A549 (cell line): ENCODE results near the gene CSNK2A3. TPM values are rescaled to one million over a fixed set of nuclear protein-coding genes. Genes with fewer than 3 reads are reported as not detected.

Source experiments
- ATAC-seq, 2 experiments: fragments of 200-7000 bp in 1 of 2; fragments of >200 bp in 1 of 2; cut with Nextera tagmentation in 1 of 2; cut with Tn5 transposase in 1 of 2; 3 replicates each; pipeline versions ENCODE4 v1.8.0 to v1.9.1; 2018 to 2020; ENCODE audit warnings: mild to moderate bottlenecking in 1 of 2, moderate library complexity in 1 of 2
- CTCF ChIA-PET: fragments of 300-600 bp; sonication (Branson Sonifier 250); formaldehyde crosslinking; extraction: SDS; loops from one replicate; lab custom pipeline; 2021; ENCODE audit warnings: antibody characterized with exemption, inconsistent platforms; lab: Yijun Ruan, JAX
- POLR2A ChIA-PET: fragments of 350-600 bp; formaldehyde crosslinking; extraction: SDS; loops from one replicate; lab custom pipeline; 2021; ENCODE audit warnings: antibody characterized with exemption, inconsistent platforms; lab: Yijun Ruan, JAX
- DNase-seq, 2 experiments: peaks; one replicate each; pipeline versions ENCODE4 v3.0.0 to v3.0.0-alpha.2; 2011 to 2016; ENCODE audit warnings: low read depth in 1 of 2, low spot score in 1 of 2
- FAIRE-seq: peaks from 2 replicates; lab custom pipeline; 2011; peaks lifted over from hg19 to GRCh38; lab: Jason Lieb, UNC
- H3K27ac ChIP-seq, 2 experiments: fragments of >200 bp; sonication (Bioruptor Twin); formaldehyde crosslinking; 3 replicates each; pipeline ENCODE4 v1.5.1; 2016 to 2017
- H3K4me1 ChIP-seq: fragments of >200 bp; sonication (Bioruptor Twin); formaldehyde crosslinking; 3 replicates; pipeline ENCODE4 v1.6.1; 2016
- H3K4me2 ChIP-seq: fragments of >200 bp; sonication (Bioruptor Twin); formaldehyde crosslinking; 3 replicates; pipeline ENCODE4 v1.6.1; 2016
- H3K4me3 ChIP-seq: fragments of >200 bp; sonication (Bioruptor Twin); formaldehyde crosslinking; 3 replicates; pipeline ENCODE4 v1.5.1; 2016
- H3K9me3 ChIP-seq: fragments of >200 bp; sonication (Bioruptor Twin); formaldehyde crosslinking; 3 replicates; pipeline ENCODE4 v1.6.1; 2016
- CBX8 ChIP-seq: fragments of 200-600 bp; sonication (generic); IDR thresholded peaks from 2 replicates; pipeline ENCODE4 v1.6.1; 2016
- EHF ChIP-seq: fragments of 250-450 bp; sonication (Bioruptor Pico); IDR thresholded peaks from 2 replicates; pipeline ENCODE4 v1.5.0; 2020; ENCODE audit warnings: mild to moderate bottlenecking
- EHMT2 ChIP-seq: fragments of 200-600 bp; sonication (generic); IDR thresholded peaks from 2 replicates; pipeline ENCODE4 v1.6.1; 2016; ENCODE audit warnings: antibody characterized with exemption, low read depth, mild to moderate bottlenecking, moderate library complexity
- EP300 ChIP-seq, 2 experiments: fragments of >200 bp; sonication (Bioruptor Twin); formaldehyde crosslinking; IDR thresholded peaks; 2 replicates in 1 of 2; 3 replicates in 1 of 2; pipeline ENCODE4 v1.6.1; 2016 to 2017
- FOSL2 ChIP-seq, 2 experiments: fragments of 450-650 bp in 1 of 2; fragments of >200 bp in 1 of 2; sonication (Bioruptor Twin) in 1 of 2; formaldehyde crosslinking; IDR thresholded peaks; 2 replicates each; pipeline versions ENCODE4 v1.5.0 to v1.6.1; 2016 to 2020; ENCODE audit warnings: mild to moderate bottlenecking in 1 of 2, moderate library complexity in 1 of 2
- FOXS1 ChIP-seq: fragments of 250-450 bp; sonication (Bioruptor Pico); IDR thresholded peaks from 2 replicates; pipeline ENCODE4 v1.5.0; 2020; ENCODE audit warnings: mild to moderate bottlenecking, moderate library complexity
- HEYL ChIP-seq: fragments of 250-450 bp; sonication (Bioruptor Pico); IDR thresholded peaks from 2 replicates; pipeline ENCODE4 v1.8.0; 2021; ENCODE audit warnings: mild to moderate bottlenecking, moderate library complexity
- HOXA7 ChIP-seq: fragments of 250-450 bp; sonication (Bioruptor Pico); IDR thresholded peaks from 2 replicates; pipeline ENCODE4 v1.5.0; 2020; ENCODE audit warnings: mild to moderate bottlenecking, moderate library complexity
- HOXB13 ChIP-seq: fragments of 250-450 bp; sonication (Bioruptor Pico); IDR thresholded peaks from 2 replicates; pipeline ENCODE4 v1.5.0; 2020; ENCODE audit warnings: low read depth, mild to moderate bottlenecking, moderate library complexity
- JUN ChIP-seq, 2 experiments: fragments of >200 bp; sonication (Bioruptor Twin); formaldehyde crosslinking; IDR thresholded peaks; 2 replicates in 1 of 2; 3 replicates in 1 of 2; pipeline ENCODE4 v1.6.1; 2016 to 2017
- KDM1A ChIP-seq: fragments of 200-600 bp; sonication (generic); IDR thresholded peaks from 2 replicates; pipeline ENCODE4 v1.6.1; 2016; ENCODE audit warnings: low read depth, mild to moderate bottlenecking
- MAZ ChIP-seq: fragments of 150-350 bp; IDR thresholded peaks from 2 replicates; pipeline ENCODE4 v1.6.1; 2014; ENCODE audit warnings: antibody characterized with exemption, low read depth, low read length, borderline replicate concordance
- MYC ChIP-seq: IDR thresholded peaks from 2 replicates; pipeline ENCODE4 v1.6.1; 2012; ENCODE audit warnings: mild to moderate bottlenecking, inconsistent platforms, low read length, improper control_type of control experiment, borderline replicate concordance
- NFE2L2 ChIP-seq: fragments of 150-350 bp; conservative IDR thresholded peaks from 2 replicates; pipeline ENCODE4 v1.6.1; 2014; ENCODE audit warnings: low read length
- PHF8 ChIP-seq: fragments of 200-600 bp; sonication (generic); IDR thresholded peaks from 2 replicates; pipeline ENCODE4 v1.6.1; 2016; ENCODE audit warnings: low read depth, mild to moderate bottlenecking, antibody characterized with exemption, moderate library complexity, borderline replicate concordance
- TP53 ChIP-seq: fragments of 250-450 bp; sonication (Bioruptor Pico); IDR thresholded peaks from 2 replicates; pipeline ENCODE4 v1.5.0; 2021; ENCODE audit warnings: mild to moderate bottlenecking, moderate library complexity
- ZSCAN20 ChIP-seq: fragments of 250-450 bp; sonication (Bioruptor Pico); IDR thresholded peaks from 2 replicates; pipeline ENCODE4 v1.8.0; 2022; ENCODE audit warnings: mild to moderate bottlenecking, moderate library complexity
- WGBS: methylation state at CpG from one replicate; pipeline ENCODE4 v1.1.6; 2017; ENCODE audit errors: missing lambda C conversion rate; 5-methylcytosine and 5-hydroxymethylcytosine counted together
- polyA plus RNA-seq, 4 experiments: library from polyadenylated mRNA; depleted of rRNA in 3 of 4; stranded (reverse); fragments of >200 nt; fragmentation: RNase III in 1 of 4; extraction: RNeasy Plus Mini Kit Qiagen cat#74134 plus additional on column Dnase treatment in 1 of 4; gene quantifications; 2 replicates in 3 of 4; 3 replicates in 1 of 4; pipeline ENCODE4 v1.2.3, GENCODE V29; 2011 to 2017
- TF ChIP-seq, protein P1 (sequence below): fragments of 200-600 bp; sonication (generic); IDR thresholded peaks from 2 replicates; pipeline ENCODE4 v1.6.1; 2016; ENCODE audit warnings: antibody characterized with exemption, mild to moderate bottlenecking, moderate library complexity
- TF ChIP-seq, protein P2 (sequence below): IDR thresholded peaks from 2 replicates; pipeline ENCODE4 v1.6.1; 2012
- TF ChIP-seq, protein P3 (sequence below): fragments of >200 bp; sonication (Bioruptor Twin); formaldehyde crosslinking; IDR thresholded peaks from 3 replicates; pipeline ENCODE4 v1.6.1; 2016
- TF ChIP-seq, protein P4 (sequence below): fragments of >200 bp; sonication (Bioruptor Twin); formaldehyde crosslinking; IDR thresholded peaks from 2 replicates; pipeline ENCODE4 v1.6.1; 2016
- TF ChIP-seq, protein P5 (sequence below): fragments of >200 bp; sonication (Bioruptor Twin); formaldehyde crosslinking; IDR thresholded peaks from 3 replicates; pipeline ENCODE4 v1.5.1; 2016
- TF ChIP-seq, protein P6 (sequence below): fragments of 150-350 bp; IDR thresholded peaks from 2 replicates; pipeline ENCODE4 v1.6.1; 2014; ENCODE audit warnings: low read depth, mild to moderate bottlenecking, low read length
- TF ChIP-seq, protein P7 (sequence below): IDR thresholded peaks from 2 replicates; pipeline ENCODE4 v1.6.1; 2012; ENCODE audit warnings: low read depth, borderline replicate concordance

CSNK2A3 gene
- polyA plus RNA-seq, 2 of the 4 experiments (the other 2 are of a cell fraction), result 4.4 to 5.7 TPM

DNA sequence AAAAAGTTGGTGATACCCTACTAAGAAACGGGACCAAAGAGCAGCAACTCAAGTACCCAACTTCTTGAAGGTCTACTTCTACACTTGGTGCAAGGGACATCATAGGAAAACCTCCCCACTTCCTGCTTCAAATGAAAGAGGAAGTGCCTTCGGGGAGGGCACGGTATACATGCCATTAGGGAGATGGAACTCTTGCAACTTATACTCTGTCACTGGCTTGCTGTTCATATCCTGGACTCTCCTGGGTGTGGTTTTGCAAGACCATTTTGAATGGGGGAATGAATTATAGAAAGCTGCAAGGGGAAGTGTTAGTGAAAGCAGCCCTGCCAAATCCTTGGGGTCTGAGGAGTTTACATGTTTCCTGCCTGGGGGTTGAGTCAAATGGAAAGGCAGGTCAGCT lies 41.9 kb downstream of the CSNK2A3 start:
- Histone ChIP-seq H3K27ac (no peak overlapping the region), H3K9me3 (no peaks in the 10 kb centered on the region), H3K4me3 (no peak overlapping the region), H3K4me1 (peaks cover 15% of the 10 kb centered on the region), H3K4me2 (no peak overlapping the region)
- WGBS, result 77% methylated on average over 3 of the region's 3 CpGs
- FAIRE-seq, result no peak
- DNase-seq, result no peak
- TF ChIP-seq HOXA7 (CRISPR knock-in tag) (no peak), JUN (IDR thresholded peaks at IDR 0.05) (no peak), HEYL (CRISPR knock-in tag) (no peak), HOXB13 (CRISPR knock-in tag) (no peak), KDM1A (no peak), TP53 (CRISPR knock-in tag) (no peak), MAZ (no peak), PHF8 (no peak), ZSCAN20 (CRISPR knock-in tag) (no peak), NFE2L2 (no peak)
- TF ChIP-seq, protein P1, sequence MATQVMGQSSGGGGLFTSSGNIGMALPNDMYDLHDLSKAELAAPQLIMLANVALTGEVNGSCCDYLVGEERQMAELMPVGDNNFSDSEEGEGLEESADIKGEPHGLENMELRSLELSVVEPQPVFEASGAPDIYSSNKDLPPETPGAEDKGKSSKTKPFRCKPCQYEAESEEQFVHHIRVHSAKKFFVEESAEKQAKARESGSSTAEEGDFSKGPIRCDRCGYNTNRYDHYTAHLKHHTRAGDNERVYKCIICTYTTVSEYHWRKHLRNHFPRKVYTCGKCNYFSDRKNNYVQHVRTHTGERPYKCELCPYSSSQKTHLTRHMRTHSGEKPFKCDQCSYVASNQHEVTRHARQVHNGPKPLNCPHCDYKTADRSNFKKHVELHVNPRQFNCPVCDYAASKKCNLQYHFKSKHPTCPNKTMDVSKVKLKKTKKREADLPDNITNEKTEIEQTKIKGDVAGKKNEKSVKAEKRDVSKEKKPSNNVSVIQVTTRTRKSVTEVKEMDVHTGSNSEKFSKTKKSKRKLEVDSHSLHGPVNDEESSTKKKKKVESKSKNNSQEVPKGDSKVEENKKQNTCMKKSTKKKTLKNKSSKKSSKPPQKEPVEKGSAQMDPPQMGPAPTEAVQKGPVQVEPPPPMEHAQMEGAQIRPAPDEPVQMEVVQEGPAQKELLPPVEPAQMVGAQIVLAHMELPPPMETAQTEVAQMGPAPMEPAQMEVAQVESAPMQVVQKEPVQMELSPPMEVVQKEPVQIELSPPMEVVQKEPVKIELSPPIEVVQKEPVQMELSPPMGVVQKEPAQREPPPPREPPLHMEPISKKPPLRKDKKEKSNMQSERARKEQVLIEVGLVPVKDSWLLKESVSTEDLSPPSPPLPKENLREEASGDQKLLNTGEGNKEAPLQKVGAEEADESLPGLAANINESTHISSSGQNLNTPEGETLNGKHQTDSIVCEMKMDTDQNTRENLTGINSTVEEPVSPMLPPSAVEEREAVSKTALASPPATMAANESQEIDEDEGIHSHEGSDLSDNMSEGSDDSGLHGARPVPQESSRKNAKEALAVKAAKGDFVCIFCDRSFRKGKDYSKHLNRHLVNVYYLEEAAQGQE, result no peak
- TF ChIP-seq, protein P2, sequence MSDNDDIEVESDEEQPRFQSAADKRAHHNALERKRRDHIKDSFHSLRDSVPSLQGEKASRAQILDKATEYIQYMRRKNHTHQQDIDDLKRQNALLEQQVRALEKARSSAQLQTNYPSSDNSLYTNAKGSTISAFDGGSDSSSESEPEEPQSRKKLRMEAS, result no peak
- TF ChIP-seq, protein P3, sequence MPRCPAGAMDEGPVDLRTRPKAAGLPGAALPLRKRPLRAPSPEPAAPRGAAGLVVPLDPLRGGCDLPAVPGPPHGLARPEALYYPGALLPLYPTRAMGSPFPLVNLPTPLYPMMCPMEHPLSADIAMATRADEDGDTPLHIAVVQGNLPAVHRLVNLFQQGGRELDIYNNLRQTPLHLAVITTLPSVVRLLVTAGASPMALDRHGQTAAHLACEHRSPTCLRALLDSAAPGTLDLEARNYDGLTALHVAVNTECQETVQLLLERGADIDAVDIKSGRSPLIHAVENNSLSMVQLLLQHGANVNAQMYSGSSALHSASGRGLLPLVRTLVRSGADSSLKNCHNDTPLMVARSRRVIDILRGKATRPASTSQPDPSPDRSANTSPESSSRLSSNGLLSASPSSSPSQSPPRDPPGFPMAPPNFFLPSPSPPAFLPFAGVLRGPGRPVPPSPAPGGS, result no peak
- TF ChIP-seq, protein P4, sequence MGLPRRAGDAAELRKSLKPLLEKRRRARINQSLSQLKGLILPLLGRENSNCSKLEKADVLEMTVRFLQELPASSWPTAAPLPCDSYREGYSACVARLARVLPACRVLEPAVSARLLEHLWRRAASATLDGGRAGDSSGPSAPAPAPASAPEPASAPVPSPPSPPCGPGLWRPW, result no peak
- TF ChIP-seq, protein P5, sequence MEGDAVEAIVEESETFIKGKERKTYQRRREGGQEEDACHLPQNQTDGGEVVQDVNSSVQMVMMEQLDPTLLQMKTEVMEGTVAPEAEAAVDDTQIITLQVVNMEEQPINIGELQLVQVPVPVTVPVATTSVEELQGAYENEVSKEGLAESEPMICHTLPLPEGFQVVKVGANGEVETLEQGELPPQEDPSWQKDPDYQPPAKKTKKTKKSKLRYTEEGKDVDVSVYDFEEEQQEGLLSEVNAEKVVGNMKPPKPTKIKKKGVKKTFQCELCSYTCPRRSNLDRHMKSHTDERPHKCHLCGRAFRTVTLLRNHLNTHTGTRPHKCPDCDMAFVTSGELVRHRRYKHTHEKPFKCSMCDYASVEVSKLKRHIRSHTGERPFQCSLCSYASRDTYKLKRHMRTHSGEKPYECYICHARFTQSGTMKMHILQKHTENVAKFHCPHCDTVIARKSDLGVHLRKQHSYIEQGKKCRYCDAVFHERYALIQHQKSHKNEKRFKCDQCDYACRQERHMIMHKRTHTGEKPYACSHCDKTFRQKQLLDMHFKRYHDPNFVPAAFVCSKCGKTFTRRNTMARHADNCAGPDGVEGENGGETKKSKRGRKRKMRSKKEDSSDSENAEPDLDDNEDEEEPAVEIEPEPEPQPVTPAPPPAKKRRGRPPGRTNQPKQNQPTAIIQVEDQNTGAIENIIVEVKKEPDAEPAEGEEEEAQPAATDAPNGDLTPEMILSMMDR, result no peak
- TF ChIP-seq, protein P6, sequence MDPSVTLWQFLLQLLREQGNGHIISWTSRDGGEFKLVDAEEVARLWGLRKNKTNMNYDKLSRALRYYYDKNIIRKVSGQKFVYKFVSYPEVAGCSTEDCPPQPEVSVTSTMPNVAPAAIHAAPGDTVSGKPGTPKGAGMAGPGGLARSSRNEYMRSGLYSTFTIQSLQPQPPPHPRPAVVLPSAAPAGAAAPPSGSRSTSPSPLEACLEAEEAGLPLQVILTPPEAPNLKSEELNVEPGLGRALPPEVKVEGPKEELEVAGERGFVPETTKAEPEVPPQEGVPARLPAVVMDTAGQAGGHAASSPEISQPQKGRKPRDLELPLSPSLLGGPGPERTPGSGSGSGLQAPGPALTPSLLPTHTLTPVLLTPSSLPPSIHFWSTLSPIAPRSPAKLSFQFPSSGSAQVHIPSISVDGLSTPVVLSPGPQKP, result no peak
- POLR2A ChIA-PET, result no interaction called here
- no peak for ATAC-seq
- CTCF ChIA-PET, result no interaction called here

DNA sequence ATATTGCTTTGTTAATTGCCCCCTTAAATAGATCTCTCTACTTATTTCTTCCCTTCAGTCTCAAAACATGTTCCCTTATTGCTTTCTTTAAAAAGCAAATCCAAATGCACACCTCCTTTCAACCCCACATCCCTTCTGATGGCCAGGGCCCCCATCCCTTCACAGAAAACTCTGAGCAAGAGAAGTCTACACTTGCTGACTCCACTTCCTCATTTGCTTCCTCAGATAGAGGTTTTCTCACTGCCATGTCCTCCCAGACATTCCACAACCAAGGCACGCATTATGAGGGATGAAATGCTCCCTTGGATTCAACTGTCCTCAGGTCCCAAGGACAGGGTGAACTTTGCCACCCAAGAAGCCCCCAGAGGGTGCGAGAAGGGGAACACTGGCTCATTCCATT lies 43.1 kb downstream of the CSNK2A3 start:
- Histone ChIP-seq H3K4me2 (no peak overlapping the region), H3K4me3 (no peak overlapping the region), H3K4me1 (peaks cover 15% of the 10 kb centered on the region), H3K9me3 (no peaks in the 10 kb centered on the region), H3K27ac (no peak overlapping the region)
- 89% methylated on average over 2 of the region's 2 CpGs for WGBS
- FAIRE-seq (no peak), ATAC-seq (no peak), DNase-seq (no peak)
- ChIA-PET CTCF (no interaction called here), POLR2A (no interaction called here)
- TF ChIP-seq CBX8 (no peak), EHMT2 (no peak), FOXS1 (CRISPR knock-in tag) (no peak), EHF (CRISPR knock-in tag) (no peak), FOSL2 (IDR thresholded peaks at IDR 0.05) (no peak), FOSL2 (CRISPR knock-in tag; IDR thresholded peaks at IDR 0.05) (no peak), MYC (no peak), EP300 (IDR thresholded peaks at IDR 0.05) (no peak)
- TF ChIP-seq, protein P7, sequence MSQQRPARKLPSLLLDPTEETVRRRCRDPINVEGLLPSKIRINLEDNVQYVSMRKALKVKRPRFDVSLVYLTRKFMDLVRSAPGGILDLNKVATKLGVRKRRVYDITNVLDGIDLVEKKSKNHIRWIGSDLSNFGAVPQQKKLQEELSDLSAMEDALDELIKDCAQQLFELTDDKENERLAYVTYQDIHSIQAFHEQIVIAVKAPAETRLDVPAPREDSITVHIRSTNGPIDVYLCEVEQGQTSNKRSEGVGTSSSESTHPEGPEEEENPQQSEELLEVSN, result no peak
